NCI-H1092 (cell line): ENCODE results near the gene APBB1IP.
"Not testable (repeated sequence)": the region's sequence is repeated elsewhere in the genome, so short reads cannot be mapped to it uniquely, and the experiment has no call there.

Experiments used
- DNase-seq: peaks from one replicate; lab custom pipeline; 2025; lab: John Stamatoyannopoulos, UW

APBB1IP gene

GRCh38 chr10:26437637-26438461, at the start of gene APBB1IP:
TSS of gene APBB1IP (plus strand) at chr10:26438341. CDS start at chr10:26492327, 53,986 bp downstream.
- no peak for DNase-seq

GRCh38 chr10:26389533-26389932, 48.6 kb upstream of the APBB1IP start:
- no peak for DNase-seq

- DNase-seq: no peak
Measured at GRCh38 chr10:26391701-26392695, 46.1 kb upstream of the APBB1IP start.

GRCh38 chr10:26398353-26398752, 39.8 kb upstream of the APBB1IP start:
- not testable (repeated sequence) for DNase-seq

- no peak for DNase-seq
Measured at GRCh38 chr10:26407406-26407969, 30.7 kb upstream of the APBB1IP start.

- no peak for DNase-seq
Measured at GRCh38 chr10:26408858-26409494, 29.2 kb upstream of the APBB1IP start.

- no peak for DNase-seq
Measured at GRCh38 chr10:26410356-26410755, 27.8 kb upstream of the APBB1IP start.

- no peak for DNase-seq
Measured at GRCh38 chr10:26412932-26413331, 25.2 kb upstream of the APBB1IP start.

- DNase-seq: no peak
Measured at GRCh38 chr10:26413375-26413774, 24.8 kb upstream of the APBB1IP start.

- DNase-seq: no peak
Measured at GRCh38 chr10:26417136-26417535, 21.0 kb upstream of the APBB1IP start.

- DNase-seq: no peak
Measured at GRCh38 chr10:26422977-26423376, 15.2 kb upstream of the APBB1IP start.

GRCh38 chr10:26423722-26424121, 14.4 kb upstream of the APBB1IP start:
- no peak for DNase-seq

- DNase-seq: no peak
Measured at GRCh38 chr10:26430641-26431163, 7.4 kb upstream of the APBB1IP start.

GRCh38 chr10:26432938-26433337, 5.2 kb upstream of the APBB1IP start:
- no peak for DNase-seq

- no peak for DNase-seq
Measured at GRCh38 chr10:26435852-26436251, 2.3 kb upstream of the APBB1IP start.

GRCh38 chr10:26436848-26437247, 1.3 kb upstream of the APBB1IP start:
- no peak for DNase-seq

GRCh38 chr10:26438534-26439341, 597 bp downstream of the APBB1IP start:
- DNase-seq: no peak

GRCh38 chr10:26439406-26440087, 1.4 kb downstream of the APBB1IP start:
- no peak for DNase-seq

- DNase-seq: no peak
Measured at GRCh38 chr10:26440088-26440470, 1.9 kb downstream of the APBB1IP start.
